NCI-H1417 treated with DMSO at 0.1 percent for 48 hours (cell line): ENCODE data around the gene CCDC57.
"Not testable (repeated sequence)": the region's sequence is repeated elsewhere in the genome, so short reads cannot be mapped to it uniquely, and the experiment has no call there.

Experiments used
- DNase-seq: peaks from one replicate; lab custom pipeline; 2025; lab: John Stamatoyannopoulos, UW

CCDC57 gene

GRCh38 chr17:82175951-82176350 lies 36.7 kb downstream of the CCDC57 start:
- no peak for DNase-seq

GRCh38 chr17:82175201-82175600 lies 37.4 kb downstream of the CCDC57 start:
- no peak for DNase-seq

- DNase-seq, result not testable (repeated sequence)
Measured at GRCh38 chr17:82174042-82174857, 38.4 kb downstream of the CCDC57 start.

GRCh38 chr17:82173351-82174041 lies 39.1 kb downstream of the CCDC57 start:
- no peak for DNase-seq

GRCh38 chr17:82172486-82173160 lies 40.0 kb downstream of the CCDC57 start:
- DNase-seq, result no peak

- no peak for DNase-seq
Measured at GRCh38 chr17:82171750-82172375, 40.8 kb downstream of the CCDC57 start.

- no peak for DNase-seq
Measured at GRCh38 chr17:82170412-82170961, 42.2 kb downstream of the CCDC57 start.

- DNase-seq, result no peak
Measured at GRCh38 chr17:82168568-82168967, 44.1 kb downstream of the CCDC57 start.

- no peak for DNase-seq
Measured at GRCh38 chr17:82167028-82167427, 45.6 kb downstream of the CCDC57 start.

GRCh38 chr17:82164853-82165252 lies 47.8 kb downstream of the CCDC57 start:
- DNase-seq, result no peak

GRCh38 chr17:82161216-82161615 lies 51.4 kb downstream of the CCDC57 start:
- no peak for DNase-seq

GRCh38 chr17:82160075-82160474 lies 52.6 kb downstream of the CCDC57 start:
- DNase-seq, result no peak

- DNase-seq, result no peak
Measured at GRCh38 chr17:82158825-82159224, 53.8 kb downstream of the CCDC57 start.

GRCh38 chr17:82157046-82158035 lies 55.3 kb downstream of the CCDC57 start:
- DNase-seq, result no peak

- DNase-seq, result no peak
Measured at GRCh38 chr17:82156284-82156925, 56.2 kb downstream of the CCDC57 start.

- DNase-seq, result no peak
Measured at GRCh38 chr17:82155606-82156005, 57.0 kb downstream of the CCDC57 start.

GRCh38 chr17:82154881-82155331 lies 57.7 kb downstream of the CCDC57 start:
- no peak for DNase-seq

- no peak for DNase-seq
Measured at GRCh38 chr17:82153745-82154375, 58.8 kb downstream of the CCDC57 start.

- DNase-seq, result no peak
Measured at GRCh38 chr17:82153295-82153691, 59.3 kb downstream of the CCDC57 start.
